ENCODE results near the gene KCNQ1OT1.

KCNQ1OT1 gene

GRCh38 chr11:2578929-2579270, 120.9 kb downstream of the KCNQ1OT1 start:
- no peak for TF ChIP-seq CTCF (IDR thresholded peaks at IDR 0.05; ENCODE audit: low read depth, low read length, missing control alignments)
- no peak overlapping the region for H3K4me3 ChIP-seq (ENCODE audit: low read depth, low read length)
- DNase-seq (ENCODE audit: low read depth) = no peak
- in situ Hi-C loops (cut with HindIII; ENCODE audit: low sequenced_read_pairs) = no loop called here

GRCh38 chr11:2577991-2578928, 121.5 kb downstream of the KCNQ1OT1 start:
- no peak for DNase-seq (ENCODE audit: low read depth)
- TF ChIP-seq CTCF (IDR thresholded peaks at IDR 0.05; ENCODE audit: low read depth, low read length, missing control alignments) = no peak
- H3K4me3 ChIP-seq (ENCODE audit: low read depth, low read length) = no peak overlapping the region
- in situ Hi-C loops (cut with HindIII; ENCODE audit: low sequenced_read_pairs) = no loop called here

- H3K4me3 ChIP-seq (ENCODE audit: low read depth, low read length) = no peak overlapping the region
- TF ChIP-seq CTCF (IDR thresholded peaks at IDR 0.05; ENCODE audit: low read depth, low read length, missing control alignments) = no peak
- DNase-seq (ENCODE audit: low read depth) = no peak
- in situ Hi-C loops (cut with HindIII; ENCODE audit: low sequenced_read_pairs) = no loop called here
Measured at GRCh38 chr11:2577031-2577990, 122.5 kb downstream of the KCNQ1OT1 start.

GRCh38 chr11:2576549-2576948, 123.2 kb downstream of the KCNQ1OT1 start:
- DNase-seq (ENCODE audit: low read depth) = no peak
- in situ Hi-C loops (cut with HindIII; ENCODE audit: low sequenced_read_pairs) = no loop called here
- TF ChIP-seq CTCF (IDR thresholded peaks at IDR 0.05; ENCODE audit: low read depth, low read length, missing control alignments) = no peak
- H3K4me3 ChIP-seq (ENCODE audit: low read depth, low read length) = no peak overlapping the region

GRCh38 chr11:2576111-2576510, 123.7 kb downstream of the KCNQ1OT1 start:
- no peak for DNase-seq (ENCODE audit: low read depth)
- no peak for TF ChIP-seq CTCF (IDR thresholded peaks at IDR 0.05; ENCODE audit: low read depth, low read length, missing control alignments)
- in situ Hi-C loops (cut with HindIII; ENCODE audit: low sequenced_read_pairs) = no loop called here
- H3K4me3 ChIP-seq (ENCODE audit: low read depth, low read length) = no peak overlapping the region

- no peak for TF ChIP-seq CTCF (IDR thresholded peaks at IDR 0.05; ENCODE audit: low read depth, low read length, missing control alignments)
- no peak overlapping the region for H3K4me3 ChIP-seq (ENCODE audit: low read depth, low read length)
- in situ Hi-C loops (cut with HindIII; ENCODE audit: low sequenced_read_pairs) = no loop called here
- no peak for DNase-seq (ENCODE audit: low read depth)
Measured at GRCh38 chr11:2575591-2576051, 124.2 kb downstream of the KCNQ1OT1 start.
